HG03460 (cell line): ENCODE measurements around the gene CEP72.

Experiments used
- ATAC-seq: cut with Tn5 transposase; IDR thresholded peaks from one replicate; pipeline ENCODE4 v1.9.1; 2021; ENCODE audit not compliant: unreplicated experiment

The CEP72 gene

GRCh38 chr5:635306-636055, 23.3 kb downstream of the CEP72 start:
- ATAC-seq: no peak

GRCh38 chr5:636951-637350, 24.8 kb downstream of the CEP72 start:
- no peak for ATAC-seq

DNA sequence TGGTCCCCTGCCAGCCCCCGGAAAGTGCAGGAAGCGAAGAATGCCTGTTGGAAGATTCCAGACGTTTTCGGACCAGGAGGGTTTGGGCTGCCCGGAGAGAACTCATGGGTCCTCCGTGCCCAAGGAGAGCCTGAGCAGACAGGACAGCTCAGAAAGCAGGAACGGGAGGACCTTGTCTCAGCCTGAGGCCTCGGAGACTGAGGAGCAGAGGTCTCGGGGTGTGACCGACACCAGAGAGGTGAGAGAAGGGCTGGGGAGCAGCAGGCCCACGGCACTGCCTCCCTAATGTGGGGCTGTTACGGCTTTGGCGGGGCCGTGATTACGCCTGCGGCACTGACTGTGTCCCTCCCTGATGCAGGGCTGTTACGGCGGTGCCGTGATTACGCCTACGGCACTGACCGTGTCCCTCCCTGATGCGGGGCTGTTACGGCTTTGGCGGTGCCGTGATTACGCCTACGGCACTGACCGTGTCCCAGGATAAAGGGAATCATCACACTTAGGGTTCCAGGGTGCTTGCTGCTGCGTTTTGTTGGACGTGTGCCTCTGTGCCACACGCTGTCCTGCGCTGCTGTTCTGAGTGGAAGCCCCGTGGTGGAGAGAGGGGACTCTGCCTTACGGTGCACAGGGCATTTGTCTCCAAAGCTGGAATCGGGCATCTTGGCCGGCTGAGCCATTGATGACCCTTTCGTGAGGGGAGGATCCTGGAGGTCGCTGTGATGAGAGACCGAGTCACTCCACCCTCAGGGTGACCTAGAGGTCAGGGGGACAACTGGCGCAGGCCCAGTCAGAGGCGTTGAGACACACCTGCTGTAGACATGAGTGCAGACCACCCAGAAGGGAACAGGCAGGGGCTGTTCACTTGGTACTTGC, 25.7 kb downstream of the CEP72 start:
- no peak for ATAC-seq

DNA sequence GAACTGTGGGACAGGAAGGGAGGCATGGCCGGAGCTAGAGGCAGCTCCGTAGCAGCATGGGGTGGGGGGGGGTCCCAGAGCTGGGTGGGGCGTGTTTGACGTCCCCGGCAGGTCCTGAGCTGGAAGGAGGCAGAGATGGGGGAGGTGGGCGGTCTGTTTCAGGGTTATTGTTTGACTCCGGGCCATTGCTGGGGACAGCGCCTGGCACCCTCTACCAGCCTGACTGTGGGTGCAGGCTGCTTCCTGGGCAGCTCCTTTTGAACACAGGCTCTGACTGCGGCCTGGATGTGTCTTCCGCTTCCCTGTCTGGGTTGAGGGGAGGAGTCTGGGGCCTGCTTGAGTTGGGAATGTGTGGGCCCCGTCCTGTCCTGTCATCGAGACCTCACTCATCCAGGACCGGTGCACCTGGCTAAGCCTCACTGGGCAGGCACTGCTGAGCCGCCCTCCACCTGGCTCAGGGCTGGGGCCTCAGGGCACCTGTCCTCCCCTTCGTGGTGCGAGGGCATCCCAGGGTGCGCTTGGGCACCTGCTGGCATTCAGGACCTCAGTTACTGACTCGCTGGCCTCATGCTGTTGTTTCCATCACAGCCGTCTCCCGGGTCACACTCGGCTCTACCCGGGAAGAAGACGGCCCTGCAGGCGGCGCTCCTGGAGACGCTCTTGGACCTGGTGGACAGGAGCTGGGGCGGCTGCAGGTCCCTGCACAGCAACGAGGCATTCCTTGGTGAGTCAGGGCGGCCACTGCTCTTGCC, 26.5 kb downstream of the CEP72 start:
- ATAC-seq: no peak

GRCh38 chr5:639253-639530, 27.1 kb downstream of the CEP72 start:
- no peak for ATAC-seq

DNA sequence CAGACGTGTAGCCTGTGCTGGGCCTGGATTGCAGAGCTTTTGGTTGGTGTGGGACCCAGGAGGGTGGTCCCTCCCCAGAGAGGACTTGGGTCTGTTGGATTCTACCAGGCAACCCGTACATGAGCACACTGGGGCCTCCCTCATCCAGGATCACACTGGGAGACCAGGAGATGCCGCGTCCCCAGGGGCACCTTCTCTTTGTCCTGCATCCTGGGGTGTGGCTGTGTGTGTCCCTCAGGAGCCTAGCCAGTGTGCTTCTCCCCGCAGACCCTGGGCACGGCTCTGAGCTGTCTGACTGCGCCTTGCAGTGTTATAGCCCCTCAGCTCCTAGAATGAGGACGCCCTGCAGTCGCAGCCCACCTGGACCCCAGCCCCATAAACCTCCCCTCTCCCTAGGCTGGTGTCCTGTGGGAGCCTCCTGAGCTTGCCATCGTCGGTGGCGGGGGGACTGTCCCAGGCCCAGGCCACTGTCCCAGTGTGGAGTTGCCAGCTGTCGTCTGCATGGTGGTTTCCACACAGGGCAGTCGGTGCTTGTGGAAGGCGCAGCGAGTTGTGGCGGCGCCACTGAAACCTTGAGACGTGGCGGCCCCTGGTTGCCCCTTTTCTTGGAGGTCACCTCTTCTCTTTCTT, 27.6 kb downstream of the CEP72 start:
- no peak for ATAC-seq

GRCh38 chr5:640461-641330, 28.6 kb downstream of the CEP72 start:
- ATAC-seq: no peak

GRCh38 chr5:641331-641765, 29.2 kb downstream of the CEP72 start:
- ATAC-seq: no peak

DNA sequence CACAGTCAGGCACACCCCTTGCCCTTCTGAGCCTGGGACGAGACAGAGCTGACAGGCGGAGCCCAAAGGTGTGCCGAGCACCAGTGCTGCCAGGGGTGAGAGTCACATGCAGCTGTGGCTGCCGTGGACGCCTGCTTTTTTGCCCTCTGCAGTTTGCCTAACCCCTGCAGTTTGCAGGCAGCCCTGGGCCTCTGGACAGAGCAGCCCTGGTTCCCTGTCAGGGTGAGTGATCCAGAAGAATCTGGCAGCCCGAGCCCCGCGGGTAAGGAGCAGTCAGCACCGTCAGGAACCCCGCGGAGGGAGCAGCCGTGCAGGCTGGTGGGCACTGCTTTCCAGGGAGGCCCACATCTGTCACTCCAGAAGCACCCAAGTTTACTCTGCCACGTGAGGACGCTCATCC, 30.3 kb downstream of the CEP72 start:
- no peak for ATAC-seq

- ATAC-seq: peak; percentile 29
Measured at GRCh38 chr5:643351-643801, 31.2 kb downstream of the CEP72 start.

DNA sequence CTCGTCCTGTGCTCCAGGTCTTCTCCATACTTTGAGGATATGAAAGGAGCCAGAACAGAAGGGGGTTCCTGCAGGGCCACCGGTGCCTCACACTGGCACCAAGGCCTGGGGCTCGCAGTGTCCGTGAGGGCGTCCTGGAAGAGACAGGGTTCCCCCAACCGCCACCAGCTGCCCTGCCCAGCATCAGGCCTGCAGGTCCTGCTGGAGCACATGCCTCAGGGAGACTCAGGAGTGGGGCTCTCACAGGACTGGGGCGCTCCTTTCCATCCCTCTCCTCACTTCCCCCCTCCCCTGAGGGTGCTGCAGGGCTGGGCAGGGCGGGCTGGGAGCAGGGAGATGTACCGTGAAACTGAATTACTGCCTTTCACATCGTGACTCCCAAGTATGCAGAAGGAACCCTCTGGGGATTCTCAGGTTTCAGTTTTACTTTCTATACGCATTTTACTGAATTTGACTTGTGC, 31.7 kb downstream of the CEP72 start:
- ATAC-seq: peak; percentile 69

GRCh38 chr5:644509-644908, 32.4 kb downstream of the CEP72 start:
- ATAC-seq: no peak

DNA sequence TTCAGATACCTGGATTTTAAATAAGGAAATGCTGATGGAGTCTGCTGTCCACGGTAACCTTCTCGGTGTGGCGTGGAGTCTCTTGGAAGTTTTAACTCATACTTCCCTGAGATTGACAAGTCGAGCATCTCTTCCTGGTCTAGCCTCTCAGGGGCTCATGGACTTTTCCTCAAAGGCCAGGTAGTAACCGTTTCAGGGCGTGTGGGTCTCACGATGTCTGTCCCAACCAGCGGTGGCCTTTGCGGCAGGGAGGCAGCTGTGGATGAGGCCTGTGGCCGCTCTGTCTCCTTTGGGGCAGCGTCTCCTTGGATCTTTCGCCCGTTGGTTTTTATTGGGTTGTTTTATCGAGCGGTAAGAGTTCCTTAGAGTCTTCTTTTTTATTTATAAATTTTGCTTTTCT, 32.8 kb downstream of the CEP72 start:
- ATAC-seq: no peak

- no peak for ATAC-seq
Measured at GRCh38 chr5:645421-645820, 33.3 kb downstream of the CEP72 start.

GRCh38 chr5:646396-647201, 34.5 kb downstream of the CEP72 start:
- ATAC-seq: no peak

- ATAC-seq: no peak
Measured at GRCh38 chr5:647311-647710, 35.2 kb downstream of the CEP72 start.

- ATAC-seq: no peak
Measured at GRCh38 chr5:647727-648126, 35.6 kb downstream of the CEP72 start.

DNA sequence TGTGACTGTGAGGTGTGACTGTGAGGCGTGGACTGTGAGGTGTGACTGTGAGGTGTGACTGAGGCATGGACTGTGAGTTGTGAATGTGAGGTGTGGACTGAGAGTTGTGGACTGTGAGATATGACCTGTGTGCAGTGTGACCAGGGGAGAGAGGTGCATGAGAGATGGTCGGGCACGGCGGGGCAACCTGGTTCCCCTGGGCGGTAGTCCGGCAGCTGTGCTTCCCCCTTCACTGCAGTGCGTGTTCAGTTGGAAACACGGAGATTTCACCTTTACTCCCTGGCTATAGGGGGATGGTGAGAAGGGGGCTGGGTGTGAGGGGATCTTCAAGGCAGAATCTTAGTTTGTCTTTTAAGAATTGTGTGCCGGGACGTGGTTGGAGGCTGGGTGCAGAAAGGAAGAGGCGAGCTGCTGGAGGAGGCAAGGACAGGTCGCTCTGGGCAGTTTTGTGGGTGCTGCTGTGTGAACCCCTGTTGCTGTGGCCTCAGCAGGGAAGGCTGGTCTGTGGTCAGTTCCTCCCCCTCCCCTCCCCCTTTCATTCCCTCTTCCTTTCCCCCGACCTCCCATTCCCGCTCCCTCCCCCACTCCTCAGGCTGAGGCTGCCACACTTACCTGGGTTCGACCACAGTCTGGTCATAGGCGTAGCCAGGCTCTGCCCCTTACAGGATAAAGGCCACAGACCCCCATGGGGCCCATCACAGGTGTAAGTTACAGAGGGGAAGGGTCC, 39.3 kb downstream of the CEP72 start:
- ATAC-seq: no peak
